K562 (cell line): ENCODE measurements around the gene ZDHHC24. TPM values are rescaled to one million over a fixed set of nuclear protein-coding genes. Genes with fewer than 3 reads are reported as not detected.

Experiments used
- ADNP ChIP-seq: fragments of 200-800 bp; sonication (Bioruptor generic); IDR thresholded peaks from 2 replicates; pipeline ENCODE4 v1.6.1; 2016; ENCODE audit warnings: missing genetic modification characterization, missing compliant biosample characterization
- CHD2 ChIP-seq: IDR thresholded peaks from 2 replicates; pipeline ENCODE4 v1.6.1; 2011; ENCODE audit warnings: low read depth, low read length
- EWSR1 ChIP-seq: fragments of 450-650 bp; IDR thresholded peaks from 2 replicates; pipeline ENCODE4 v1.6.1; 2018; ENCODE audit warnings: borderline replicate concordance, mild to moderate bottlenecking, low read depth, moderate library complexity; ENCODE audit not compliant: partially characterized antibody
- HEY1 ChIP-seq: fragments of 250-450 bp; sonication (Bioruptor Pico); IDR thresholded peaks from 2 replicates; pipeline ENCODE4 v1.5.0; 2020; ENCODE audit warnings: mild to moderate bottlenecking, moderate library complexity, borderline replicate concordance
- HSF4 ChIP-seq: fragments of 250-450 bp; sonication (Bioruptor Pico); IDR thresholded peaks from 2 replicates; pipeline ENCODE4 v2.1.2; 2022; ENCODE audit warnings: mild to moderate bottlenecking, moderate library complexity, borderline replicate concordance
- KDM1A ChIP-seq, 2 experiments: fragments of 450-650 bp; IDR thresholded peaks; 2 replicates each; pipeline ENCODE4 v1.6.1; 2016; ENCODE audit warnings: mild to moderate bottlenecking in 2 of 2
- MLLT1 ChIP-seq, 2 experiments: fragments of 450-650 bp; IDR thresholded peaks; 2 replicates each; pipeline ENCODE4 v1.6.1; 2016
- MTF1 ChIP-seq: fragments of 250-450 bp; sonication (Bioruptor Pico); IDR thresholded peaks from 2 replicates; pipeline ENCODE4 v1.9.0; 2021; ENCODE audit warnings: moderate library complexity, mild to moderate bottlenecking, inconsistent platforms, borderline replicate concordance
- NFATC3 ChIP-seq: fragments of 450-650 bp; IDR thresholded peaks from 2 replicates; pipeline ENCODE4 v1.6.1; 2017; ENCODE audit warnings: mild to moderate bottlenecking
- NFIX ChIP-seq: fragments of 250-450 bp; sonication (Bioruptor Pico); IDR thresholded peaks from 2 replicates; pipeline ENCODE4 v1.4.0; 2020; ENCODE audit warnings: low read depth, mild to moderate bottlenecking, moderate library complexity
- OTX1 ChIP-seq: fragments of 450-650 bp; formaldehyde crosslinking; IDR thresholded peaks from 2 replicates; pipeline ENCODE4 v1.4.0; 2022; ENCODE audit warnings: mild to moderate bottlenecking
- PCBP1 ChIP-seq: fragments of 200-400 bp; formaldehyde crosslinking; IDR thresholded peaks from 2 replicates; pipeline ENCODE4 v1.6.1; 2018; ENCODE audit warnings: mild to moderate bottlenecking, low read depth, low read length; ENCODE audit not compliant: poor library complexity, severe bottlenecking
- POU5F1 ChIP-seq: fragments of 150-350 bp; IDR thresholded peaks from 2 replicates; pipeline ENCODE4 v1.6.1; 2014; ENCODE audit warnings: borderline replicate concordance, low read length, low read depth, mild to moderate bottlenecking; ENCODE audit not compliant: partially characterized antibody
- RBM14 ChIP-seq: fragments of 200-400 bp; formaldehyde crosslinking; IDR thresholded peaks from 2 replicates; pipeline ENCODE4 v1.6.1; 2018; ENCODE audit warnings: low read depth, mild to moderate bottlenecking, low read length, moderate library complexity, borderline replicate concordance; ENCODE audit not compliant: insufficient read depth
- SOX6 ChIP-seq: fragments of 450-650 bp; IDR thresholded peaks from 2 replicates; pipeline ENCODE4 v1.6.1; 2014; ENCODE audit warnings: mild to moderate bottlenecking
- TAF15 ChIP-seq: fragments of 200-400 bp; formaldehyde crosslinking; IDR thresholded peaks from 2 replicates; pipeline ENCODE4 v1.6.1; 2017; ENCODE audit warnings: mild to moderate bottlenecking, low read depth, low read length, moderate library complexity
- TAF9B ChIP-seq: fragments of 450-650 bp; IDR thresholded peaks from 2 replicates; pipeline ENCODE4 v1.6.1; 2018; ENCODE audit warnings: mild to moderate bottlenecking; ENCODE audit not compliant: partially characterized antibody
- TGIF2 ChIP-seq: sonication (generic); formaldehyde crosslinking; IDR thresholded peaks from 2 replicates; pipeline ENCODE4 v1.8.1; 2022; ENCODE audit warnings: mild to moderate bottlenecking, missing genetic modification reagents, moderate library complexity
- ZNF253 ChIP-seq: fragments of 250-450 bp; sonication (Bioruptor Pico); conservative IDR thresholded peaks from 2 replicates; pipeline ENCODE4 v1.6.1; 2021; ENCODE audit warnings: mild to moderate bottlenecking
- polyA plus RNA-seq, 8 experiments: library from polyadenylated mRNA; depleted of rRNA in 4 of 8; stranded (reverse) in 5 of 8; unstranded in 3 of 8; fragments of >200 nt; fragmentation: Nextera tagmentation in 2 of 8; fragmentation: Illumina TruSeq in 1 of 8; extraction: Ambion mirVana in 2 of 8; extraction: Trizol in 1 of 8; gene quantifications; 2 replicates each; pipeline versions ENCODE4 v1.2.1 to v1.2.3, GENCODE V29; 2011 to 2014; ENCODE audit warnings: inconsistent platforms in 1 of 8, missing spikeins in 1 of 8
- total RNA-seq, 7 experiments: library from RNA; depleted of rRNA in 6 of 7; stranded (reverse); fragments of >200 nt in 6 of 7; fragmentation: Illumina TruSeq in 2 of 7; extraction: Trizol in 2 of 7; gene quantifications; 2 replicates each; pipeline versions ENCODE4 v1.2.1 to v1.2.3, GENCODE V29; 2011 to 2021; ENCODE audit warnings: low replicate concordance in 1 of 7
- TF ChIP-seq, protein P1 (sequence below), 2 experiments: fragments of 450-650 bp; IDR thresholded peaks; 2 replicates each; pipeline ENCODE4 v1.6.1; 2016; ENCODE audit warnings: mild to moderate bottlenecking in 2 of 2, borderline replicate concordance in 1 of 2, low read depth in 1 of 2, moderate library complexity in 1 of 2

ZDHHC24 gene
- total and polyA plus RNA-seq, 9 of the 15 experiments (the other 6 are each of a cell fraction or from before 2014, with no cell fraction given) = 0.45 to 11.2 (median 2.7) TPM

DNA sequence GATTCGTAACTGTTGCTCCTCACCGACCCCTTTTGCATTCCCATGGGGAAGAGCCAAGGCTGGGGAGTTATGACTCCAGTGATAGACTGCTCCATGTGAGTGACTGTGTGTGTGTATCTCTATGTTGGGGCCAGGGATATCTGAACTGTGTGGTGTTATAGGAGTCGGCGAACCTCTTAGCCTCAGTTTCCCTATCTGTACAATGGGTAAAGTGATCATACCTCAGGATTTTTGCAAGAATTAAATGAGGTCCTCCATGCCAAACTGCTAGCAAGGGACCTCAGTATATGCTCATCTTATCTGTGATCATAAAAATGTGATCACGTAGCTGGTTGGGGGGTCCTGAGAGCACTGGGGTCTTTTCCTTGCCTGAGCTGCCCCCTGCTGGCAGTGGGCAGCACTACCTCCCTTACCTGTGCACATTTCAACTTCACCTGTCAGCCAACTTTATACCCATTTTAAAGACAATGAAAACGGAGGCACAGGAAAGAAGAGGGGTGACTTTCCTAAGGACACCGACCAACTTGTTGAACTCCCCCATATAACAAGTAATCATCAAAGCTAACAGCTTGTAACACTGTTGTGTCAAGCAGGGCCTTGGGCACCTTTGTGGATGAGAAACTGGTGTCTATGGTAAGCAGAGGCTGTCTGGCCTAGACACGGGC, 67.0 kb downstream of the ZDHHC24 start (continued):
- TF ChIP-seq MLLT1 (IDR thresholded peaks at IDR 0.05) = no peak
- TF ChIP-seq ZNF253 (CRISPR knock-in tag) = no peak
- no peak for TF ChIP-seq EWSR1
- no peak for TF ChIP-seq TAF9B
- TF ChIP-seq MTF1 (CRISPR knock-in tag) = no peak
- TF ChIP-seq NFATC3 = no peak
- peak; percentile 89 for TF ChIP-seq ADNP (tag)
- no peak for TF ChIP-seq SOX6
- no peak for TF ChIP-seq HSF4 (CRISPR knock-in tag)
- TF ChIP-seq PCBP1 = no peak
- no peak for TF ChIP-seq RBM14
- no peak for TF ChIP-seq OTX1 (CRISPR knock-in tag)
- no peak for TF ChIP-seq HEY1
- no peak for TF ChIP-seq POU5F1
- TF ChIP-seq KDM1A (IDR thresholded peaks at IDR 0.05) = peak; percentile 78 to 82; a peak in 3 of 4 replicates
- no peak for TF ChIP-seq NFIX
- TF ChIP-seq, protein P1, sequence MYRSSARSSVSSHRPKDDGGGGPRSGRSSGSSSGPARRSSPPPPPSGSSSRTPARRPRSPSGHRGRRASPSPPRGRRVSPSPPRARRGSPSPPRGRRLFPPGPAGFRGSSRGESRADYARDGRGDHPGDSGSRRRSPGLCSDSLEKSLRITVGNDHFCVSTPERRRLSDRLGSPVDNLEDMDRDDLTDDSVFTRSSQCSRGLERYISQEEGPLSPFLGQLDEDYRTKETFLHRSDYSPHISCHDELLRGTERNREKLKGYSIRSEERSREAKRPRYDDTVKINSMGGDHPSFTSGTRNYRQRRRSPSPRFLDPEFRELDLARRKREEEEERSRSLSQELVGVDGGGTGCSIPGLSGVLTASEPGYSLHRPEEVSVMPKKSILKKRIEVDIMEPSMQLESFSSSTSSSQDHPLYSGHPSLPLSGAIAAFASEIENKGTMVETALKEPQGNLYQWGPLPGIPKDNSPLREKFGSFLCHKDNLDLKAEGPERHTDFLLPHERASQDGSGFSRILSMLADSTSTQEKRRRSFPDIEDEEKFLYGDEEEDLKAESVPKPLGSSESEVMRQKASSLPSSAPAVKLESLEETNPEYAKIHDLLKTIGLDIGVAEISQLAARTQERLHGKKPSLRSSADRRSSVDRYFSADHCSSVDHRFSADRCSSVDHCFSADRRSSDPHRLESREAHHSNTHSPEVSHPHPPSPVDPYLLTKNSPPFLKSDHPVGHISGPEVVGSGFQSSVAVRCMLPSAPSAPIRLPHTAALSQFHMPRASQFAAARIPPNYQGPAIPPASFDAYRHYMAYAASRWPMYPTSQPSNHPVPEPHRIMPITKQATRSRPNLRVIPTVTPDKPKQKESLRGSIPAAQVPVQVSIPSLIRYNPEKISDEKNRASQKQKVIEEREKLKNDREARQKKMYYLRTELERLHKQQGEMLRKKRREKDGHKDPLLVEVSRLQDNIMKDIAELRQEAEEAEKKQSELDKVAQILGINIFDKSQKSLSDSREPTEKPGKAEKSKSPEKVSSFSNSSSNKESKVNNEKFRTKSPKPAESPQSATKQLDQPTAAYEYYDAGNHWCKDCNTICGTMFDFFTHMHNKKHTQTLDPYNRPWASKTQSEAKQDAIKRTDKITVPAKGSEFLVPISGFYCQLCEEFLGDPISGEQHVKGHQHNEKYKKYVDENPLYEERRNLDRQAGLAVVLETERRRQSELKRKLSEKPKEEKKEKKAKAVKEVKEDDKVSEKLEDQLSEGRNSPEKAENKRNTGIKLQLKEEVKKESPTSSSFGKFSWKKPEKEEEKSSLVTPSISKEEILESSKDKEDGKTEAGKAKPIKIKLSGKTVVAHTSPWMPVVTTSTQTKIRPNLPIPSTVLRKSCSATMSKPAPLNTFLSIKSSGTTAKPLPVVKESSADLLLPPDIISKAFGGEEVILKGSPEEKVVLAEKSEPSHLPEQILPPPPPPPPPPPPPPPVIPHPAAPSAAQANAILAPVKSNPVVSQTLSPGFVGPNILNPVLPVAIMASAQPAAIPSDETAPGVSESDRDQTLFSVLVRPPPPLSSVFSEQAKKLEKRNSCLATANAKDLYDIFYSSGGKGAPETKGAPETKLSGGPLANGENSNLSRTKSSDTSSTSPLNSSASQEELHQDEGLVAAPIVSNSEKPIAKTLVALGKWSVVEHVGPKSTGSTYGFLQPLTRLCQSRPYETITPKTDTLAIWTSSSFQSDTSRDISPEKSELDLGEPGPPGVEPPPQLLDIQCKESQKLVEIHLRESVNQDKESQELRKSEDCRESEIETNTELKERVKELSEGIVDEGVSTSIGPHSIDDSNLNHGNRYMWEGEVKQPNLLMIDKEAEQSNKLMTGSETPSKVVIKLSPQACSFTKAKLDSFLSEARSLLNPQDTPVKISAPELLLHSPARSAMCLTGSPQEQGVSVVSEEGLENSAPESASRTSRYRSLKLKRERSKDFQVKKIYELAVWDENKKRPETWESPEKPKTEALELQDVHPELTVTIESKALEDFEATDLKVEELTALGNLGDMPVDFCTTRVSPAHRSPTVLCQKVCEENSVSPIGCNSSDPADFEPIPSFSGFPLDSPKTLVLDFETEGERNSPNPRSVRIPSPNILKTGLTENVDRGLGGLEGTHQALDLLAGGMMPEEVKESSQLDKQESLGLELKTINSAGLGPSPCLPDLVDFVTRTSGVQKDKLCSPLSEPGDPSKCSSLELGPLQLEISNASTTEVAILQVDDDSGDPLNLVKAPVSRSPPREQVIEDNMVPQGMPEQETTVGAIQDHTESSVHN (IDR thresholded peaks at IDR 0.05; ENCODE audit: borderline replicate concordance in 1 of 2, low read depth in 1 of 2) = no peak
- no peak for TF ChIP-seq CHD2
- TF ChIP-seq TAF15 = no peak
- TF ChIP-seq TGIF2 (CRISPR knock-in tag) = no peak
